HL-60 (cell line): ENCODE measurements around the gene PCBP2.

ENCODE experiments used
- DNase-seq, 2 experiments: peaks; one replicate each; pipeline ENCODE4 v3.0.0-alpha.2; 2010 to 2020; ENCODE audit warnings: low read depth in 1 of 2, low spot score in 1 of 2
- H3K27ac ChIP-seq: fragments of 250-450 bp; sonication (Bioruptor Pico); replicated peaks from 2 replicates; pipeline ENCODE4 v1.5.1; 2020; ENCODE audit warnings: mild to moderate bottlenecking, moderate library complexity
- H3K27me3 ChIP-seq: fragments of 250-450 bp; sonication (Bioruptor Pico); 2 replicates; pipeline ENCODE4 v1.5.1; 2021; ENCODE audit warnings: mild to moderate bottlenecking, moderate library complexity; ENCODE audit not compliant: insufficient read depth, poor library complexity, severe bottlenecking
- H3K4me3 ChIP-seq: replicated peaks from 2 replicates; pipeline ENCODE4 v1.5.1; 2011; ENCODE audit warnings: mild to moderate bottlenecking, control low read depth, low read length; ENCODE audit not compliant: insufficient read depth
- GABPA ChIP-seq: IDR thresholded peaks from 2 replicates; pipeline ENCODE4 v1.6.1; 2012; ENCODE audit warnings: low read depth
- POLR2AphosphoS5 ChIP-seq: IDR thresholded peaks from 2 replicates; pipeline ENCODE4 v1.6.1; 2012; ENCODE audit warnings: low read depth
- REST ChIP-seq: IDR thresholded peaks from 2 replicates; pipeline ENCODE4 v1.6.1; 2012; ENCODE audit warnings: low read depth; ENCODE audit not compliant: insufficient replicate concordance
- SPI1 ChIP-seq: IDR thresholded peaks from 2 replicates; pipeline ENCODE4 v1.6.1; 2012; ENCODE audit warnings: low read depth, mild to moderate bottlenecking, borderline replicate concordance
- TF ChIP-seq, protein P1 (sequence below): IDR thresholded peaks from one replicate; pipeline ENCODE4 v1.5.1; 2011; ENCODE audit warnings: low read length, control low read depth, inconsistent platforms; ENCODE audit not compliant: insufficient read depth

The PCBP2 gene

DNA sequence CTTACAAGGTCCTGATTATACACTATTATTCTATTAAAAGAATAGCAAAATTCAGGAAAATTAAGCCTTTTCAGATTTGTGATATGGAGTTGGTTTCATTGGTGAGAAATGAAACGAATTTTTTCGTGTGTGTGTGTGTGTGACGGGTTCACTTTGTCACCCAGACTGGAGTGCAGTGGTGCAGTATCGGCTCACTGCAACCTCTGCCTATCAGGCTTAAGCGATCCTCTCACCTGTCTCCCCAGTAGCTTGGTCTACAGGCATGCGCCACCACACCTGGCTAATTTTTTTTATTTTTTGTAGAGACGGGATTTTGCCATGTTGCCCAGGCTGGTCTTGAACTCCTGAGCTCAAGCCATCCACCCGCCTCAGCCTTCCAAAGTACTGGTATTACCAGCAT is 9.7 kb downstream of the PCBP2 start:
- DNase-seq, result no peak
- H3K27me3 ChIP-seq, result no peaks in the 10 kb centered on the region
- TF ChIP-seq GABPA, result no peak
- TF ChIP-seq SPI1, result no peak
- TF ChIP-seq POLR2AphosphoS5, result no peak
- TF ChIP-seq, protein P1, sequence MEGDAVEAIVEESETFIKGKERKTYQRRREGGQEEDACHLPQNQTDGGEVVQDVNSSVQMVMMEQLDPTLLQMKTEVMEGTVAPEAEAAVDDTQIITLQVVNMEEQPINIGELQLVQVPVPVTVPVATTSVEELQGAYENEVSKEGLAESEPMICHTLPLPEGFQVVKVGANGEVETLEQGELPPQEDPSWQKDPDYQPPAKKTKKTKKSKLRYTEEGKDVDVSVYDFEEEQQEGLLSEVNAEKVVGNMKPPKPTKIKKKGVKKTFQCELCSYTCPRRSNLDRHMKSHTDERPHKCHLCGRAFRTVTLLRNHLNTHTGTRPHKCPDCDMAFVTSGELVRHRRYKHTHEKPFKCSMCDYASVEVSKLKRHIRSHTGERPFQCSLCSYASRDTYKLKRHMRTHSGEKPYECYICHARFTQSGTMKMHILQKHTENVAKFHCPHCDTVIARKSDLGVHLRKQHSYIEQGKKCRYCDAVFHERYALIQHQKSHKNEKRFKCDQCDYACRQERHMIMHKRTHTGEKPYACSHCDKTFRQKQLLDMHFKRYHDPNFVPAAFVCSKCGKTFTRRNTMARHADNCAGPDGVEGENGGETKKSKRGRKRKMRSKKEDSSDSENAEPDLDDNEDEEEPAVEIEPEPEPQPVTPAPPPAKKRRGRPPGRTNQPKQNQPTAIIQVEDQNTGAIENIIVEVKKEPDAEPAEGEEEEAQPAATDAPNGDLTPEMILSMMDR, result no peak
- TF ChIP-seq REST, result no peak
- H3K27ac ChIP-seq, result no peak overlapping the region
- H3K4me3 ChIP-seq, result no peak overlapping the region

DNA sequence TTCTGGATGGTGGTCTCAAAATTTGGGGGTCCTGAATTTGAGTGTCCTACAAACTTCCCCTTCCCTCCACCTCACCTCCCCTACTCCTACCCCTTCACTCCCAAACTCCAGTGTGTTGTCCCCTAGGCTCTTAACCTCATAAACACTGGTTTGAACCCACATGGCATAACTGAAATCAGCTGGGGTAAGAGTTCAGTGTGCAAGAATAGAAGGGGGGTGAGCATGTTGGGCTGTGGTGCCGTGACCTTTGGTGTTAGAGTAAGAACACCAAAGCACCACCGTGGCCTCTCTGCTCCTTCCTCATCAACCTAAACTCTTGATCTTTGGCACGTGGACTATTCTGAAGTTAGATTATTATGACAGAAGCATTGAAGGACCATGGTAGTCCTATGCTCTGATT is 11.0 kb downstream of the PCBP2 start:
- H3K4me3 ChIP-seq, result no peak overlapping the region
- TF ChIP-seq GABPA, result no peak
- TF ChIP-seq, protein P1, result no peak
- TF ChIP-seq SPI1, result no peak
- TF ChIP-seq REST, result no peak
- no peak for TF ChIP-seq POLR2AphosphoS5

DNA sequence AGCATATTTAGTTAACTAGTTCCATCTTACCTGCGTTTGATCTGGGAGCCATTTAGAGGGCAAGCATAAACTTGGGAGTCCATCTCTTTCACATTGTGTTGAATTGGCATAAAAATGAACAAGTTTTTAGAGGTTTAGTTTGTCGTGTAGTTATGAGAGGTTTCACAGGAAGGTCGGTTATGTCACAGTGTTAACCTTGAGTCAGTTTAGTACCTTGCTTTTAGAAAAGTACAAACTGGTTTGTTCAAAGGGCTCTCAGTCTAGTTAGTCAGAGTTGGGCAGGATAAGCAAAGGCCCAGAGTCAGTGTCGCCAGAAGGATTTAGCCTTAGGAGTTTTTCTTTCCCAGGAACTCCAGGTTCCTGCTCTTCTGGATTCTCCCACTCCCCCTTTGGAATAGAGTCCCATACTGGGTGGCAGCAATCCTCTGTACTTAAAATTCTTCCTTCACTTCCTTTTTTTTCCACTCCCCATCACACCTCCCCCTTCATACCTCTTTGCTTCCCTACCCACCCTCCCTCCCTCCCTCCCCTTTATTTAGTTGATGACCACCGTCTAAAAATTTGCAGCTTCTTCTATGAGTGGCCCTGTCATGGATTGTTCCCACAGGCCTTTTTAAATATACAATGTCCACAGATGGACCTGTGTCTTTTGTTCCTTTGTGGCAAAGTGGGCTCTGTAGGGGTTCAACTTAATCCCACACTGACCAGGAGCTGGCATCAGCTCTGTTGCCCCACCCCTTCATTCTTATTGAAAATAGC is 12.1 kb downstream of the PCBP2 start:
- DNase-seq, result no peak
- H3K27ac ChIP-seq, result no peak overlapping the region
- TF ChIP-seq, protein P1, result no peak
- TF ChIP-seq REST (no peak), GABPA (no peak), SPI1 (peak; percentile 19; the same call in 1 of the 2 replicates)
- no peaks in the 10 kb centered on the region for H3K27me3 ChIP-seq
- no peak overlapping the region for H3K4me3 ChIP-seq

More for the DNA sequence above, 11.0 kb downstream of the PCBP2 start:
- no peak for DNase-seq
- no peak overlapping the region for H3K27ac ChIP-seq
- no peaks in the 10 kb centered on the region for H3K27me3 ChIP-seq
